HS-27A (cell line): ENCODE data around the gene CD180.
A peak's percentile ranks its signal among the peaks of the same experiment; 100 is the strongest.

ENCODE experiments used
- DNase-seq: peaks from one replicate; pipeline ENCODE4 v3.0.0-alpha.2; 2012; ENCODE audit warnings: low read depth, missing footprints

The CD180 gene

DNA sequence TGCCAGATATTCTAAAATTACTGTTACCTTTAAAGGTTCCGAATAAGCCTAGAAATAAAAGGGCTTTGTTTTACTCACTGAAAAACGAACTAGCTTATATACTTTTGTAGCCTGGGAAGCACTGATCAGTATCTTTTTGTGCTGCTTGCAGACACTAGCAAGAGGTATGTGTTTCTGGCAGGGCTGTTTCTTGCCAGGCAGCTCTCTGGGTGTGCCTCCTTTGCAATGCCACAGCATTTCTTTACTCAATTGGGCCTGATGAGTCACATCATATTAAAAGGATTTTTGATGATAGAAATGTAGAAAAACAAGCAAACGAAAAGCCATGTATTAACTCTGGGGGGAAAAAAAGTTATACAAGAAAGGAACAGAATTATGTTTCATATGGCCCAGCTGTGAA lies 35.6 kb downstream of the CD180 start:
- peak; percentile 9 for DNase-seq

DNA sequence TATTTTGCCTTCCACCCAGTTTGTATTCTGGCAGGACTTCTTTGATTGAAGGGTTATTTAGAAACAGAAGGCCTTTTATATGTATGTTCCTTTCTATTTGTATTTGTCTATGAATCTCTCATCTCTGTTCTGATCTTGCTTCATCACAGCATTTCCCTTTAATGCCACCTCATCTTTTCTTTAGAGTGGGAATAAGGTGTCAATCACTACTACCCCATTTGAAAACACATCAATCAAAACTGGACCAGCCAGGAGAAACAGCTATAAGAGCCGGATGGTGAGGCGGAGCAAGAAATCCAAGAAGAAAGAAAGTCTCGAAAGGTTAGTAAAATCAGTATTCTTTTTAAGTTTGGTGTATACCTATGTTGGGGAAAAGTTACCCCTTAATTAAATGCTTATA lies 36.3 kb downstream of the CD180 start:
- DNase-seq, result no peak

DNA sequence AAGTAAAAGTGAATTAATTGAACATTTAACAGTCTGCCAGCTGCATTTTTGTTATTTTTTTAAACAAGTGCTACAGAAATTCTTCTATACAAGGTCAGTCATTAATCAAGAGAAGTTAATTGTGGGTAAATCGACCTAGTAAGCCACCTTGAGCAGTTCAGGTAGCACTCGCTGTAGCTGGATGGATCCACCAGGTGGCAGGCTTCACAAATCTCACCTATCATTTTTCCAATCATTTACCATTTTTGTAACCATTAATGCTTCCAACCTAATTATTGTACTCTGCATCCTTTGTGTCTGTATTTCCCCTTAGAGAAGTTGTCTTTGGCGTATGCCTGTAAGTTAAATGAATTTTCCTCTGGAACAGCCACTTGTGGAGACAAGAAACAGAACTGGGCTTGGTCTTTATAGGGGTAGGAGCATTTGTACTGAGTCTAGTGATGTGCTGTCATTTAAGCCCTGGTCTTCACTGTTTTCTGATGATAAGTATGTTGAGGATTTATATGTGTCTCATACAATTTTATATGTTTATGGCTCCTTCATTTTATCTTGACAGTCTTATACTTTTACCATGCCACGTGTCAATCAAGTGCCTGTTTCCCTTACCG lies 39.5 kb downstream of the CD180 start:
- DNase-seq, result peak; percentile 8

DNA sequence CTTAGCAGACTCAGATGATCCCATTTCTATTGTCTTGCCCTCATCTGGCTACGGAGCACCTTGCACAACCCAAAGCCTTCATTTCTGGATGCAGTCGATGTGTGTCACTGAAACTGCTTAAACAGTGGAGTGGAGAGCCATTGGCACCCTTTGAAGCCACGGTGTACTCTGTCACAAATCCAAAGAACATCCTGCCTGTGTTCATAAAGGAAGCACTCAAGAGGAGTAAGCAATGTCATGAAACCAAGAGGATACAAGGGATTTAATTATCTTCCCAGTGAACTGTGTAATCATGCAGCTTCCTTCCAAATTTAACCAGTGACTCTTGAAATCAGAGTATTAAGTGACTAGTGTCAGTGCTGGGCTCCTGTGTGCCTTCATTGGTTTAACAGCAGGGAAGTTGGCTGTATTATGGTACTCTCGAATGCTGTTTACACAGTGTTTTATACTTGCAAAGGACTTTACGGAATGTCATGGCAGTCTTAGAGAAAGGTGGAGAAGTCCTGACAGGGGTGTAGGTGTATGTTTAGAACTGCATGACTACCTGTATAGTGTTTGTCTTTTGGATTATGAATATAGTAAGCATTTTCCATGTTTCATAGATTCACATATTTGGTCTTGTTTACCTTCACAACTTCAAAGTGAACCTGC lies 41.9 kb downstream of the CD180 start:
- no peak for DNase-seq

DNA sequence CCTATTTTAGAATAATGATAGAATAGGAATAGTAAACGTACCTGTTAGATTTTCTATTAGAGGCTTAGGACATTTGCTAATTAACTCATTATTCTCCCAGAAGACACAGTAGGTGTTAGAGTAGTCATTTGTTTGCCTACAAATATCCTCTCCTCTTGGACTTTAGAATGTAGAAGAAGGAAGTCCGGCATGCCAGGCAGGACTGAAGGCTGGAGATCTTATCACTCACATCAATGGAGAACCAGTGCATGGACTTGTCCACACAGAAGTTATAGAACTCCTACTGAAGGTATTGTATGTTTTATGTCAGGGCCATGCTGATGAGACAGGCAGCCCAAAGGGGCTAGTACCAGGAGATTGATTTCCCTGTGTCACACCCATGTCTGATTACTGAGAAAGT lies 43.3 kb downstream of the CD180 start:
- no peak for DNase-seq

DNA sequence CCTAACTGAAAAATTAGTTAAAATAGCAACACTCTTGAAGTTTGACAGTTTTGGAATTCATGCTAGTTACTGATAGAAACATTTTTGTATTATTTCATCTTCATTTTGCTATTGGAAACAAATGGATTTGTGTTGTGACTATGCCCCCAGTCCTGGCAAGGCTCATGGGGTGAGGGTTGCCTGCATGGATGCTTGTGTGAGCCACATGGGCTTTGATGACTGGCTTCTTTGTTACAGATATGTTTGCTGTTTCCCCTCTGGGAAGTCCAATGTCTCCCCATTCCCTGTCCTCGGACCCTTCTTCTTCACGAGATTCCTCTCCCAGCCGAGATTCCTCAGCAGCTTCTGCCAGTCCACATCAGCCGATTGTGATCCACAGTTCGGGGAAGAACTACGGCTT lies 44.2 kb downstream of the CD180 start:
- DNase-seq, result no peak

DNA sequence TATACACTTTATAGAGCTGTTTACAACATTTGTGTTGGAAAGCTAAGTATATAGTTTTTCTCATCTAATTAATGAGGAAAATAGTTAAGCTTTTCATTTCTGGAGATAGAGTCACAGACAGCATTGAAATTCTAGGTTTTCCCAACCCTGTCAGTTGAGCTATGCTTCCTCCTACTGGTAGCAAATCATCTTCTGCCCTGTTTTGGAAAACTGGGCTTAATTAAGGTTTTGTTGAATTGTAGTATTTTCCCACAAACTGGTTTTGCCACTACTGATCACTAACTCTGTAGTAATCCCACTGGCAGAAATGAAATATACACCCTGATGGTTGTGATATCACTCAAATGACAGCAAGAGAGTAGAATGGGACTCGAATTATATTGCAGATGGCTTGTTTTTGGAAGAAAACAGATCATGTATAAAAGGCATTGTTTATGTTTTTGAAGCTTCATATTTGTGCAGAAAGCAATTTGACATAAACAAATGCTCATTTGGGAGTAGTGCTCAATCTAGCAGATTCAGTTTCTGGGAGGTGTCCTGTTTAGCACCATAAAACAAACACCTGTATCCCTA lies 46.6 kb downstream of the CD180 start:
- no peak for DNase-seq

DNA sequence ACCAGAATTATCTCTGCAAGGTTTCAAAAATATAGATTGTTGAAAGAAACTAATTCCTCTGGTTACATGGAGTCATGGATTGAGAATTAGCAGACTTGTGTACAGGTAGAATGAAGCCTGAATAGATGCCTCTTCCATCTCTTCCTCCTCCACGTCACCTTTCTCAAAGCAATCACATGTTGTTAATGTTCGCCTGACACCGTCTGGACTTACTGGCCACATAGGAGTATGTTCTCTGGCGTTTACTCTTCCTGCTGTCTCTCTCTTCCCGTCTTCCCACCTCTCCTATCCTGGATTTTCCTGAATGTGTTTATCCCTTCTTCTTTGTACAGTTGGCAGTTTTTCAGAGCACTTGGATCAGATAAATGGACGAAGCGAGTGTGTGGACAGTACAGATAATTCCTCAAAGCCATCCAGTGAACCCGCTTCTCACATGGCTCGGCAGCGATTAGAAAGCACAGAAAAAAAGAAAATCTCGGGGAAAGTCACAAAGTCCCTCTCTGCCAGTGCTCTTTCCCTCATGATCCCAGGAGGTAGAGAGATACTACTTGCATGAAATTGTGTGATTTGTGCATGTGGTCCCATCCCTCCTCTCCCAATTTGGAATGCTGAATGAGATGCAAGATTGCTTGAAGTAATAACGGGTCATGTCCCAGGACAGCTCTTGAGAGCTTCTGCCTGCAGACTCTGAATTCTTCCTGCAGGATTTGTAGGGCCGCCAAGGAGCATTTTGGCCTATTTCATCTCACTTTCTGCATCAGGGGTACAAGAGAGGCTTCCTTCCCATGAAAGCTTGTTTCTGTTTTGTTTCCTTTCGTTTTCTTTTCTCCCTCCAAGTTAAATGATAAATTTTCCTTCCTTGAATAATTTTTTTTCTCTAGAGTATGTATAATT lies 47.3 kb downstream of the CD180 start:
- no peak for DNase-seq

DNA sequence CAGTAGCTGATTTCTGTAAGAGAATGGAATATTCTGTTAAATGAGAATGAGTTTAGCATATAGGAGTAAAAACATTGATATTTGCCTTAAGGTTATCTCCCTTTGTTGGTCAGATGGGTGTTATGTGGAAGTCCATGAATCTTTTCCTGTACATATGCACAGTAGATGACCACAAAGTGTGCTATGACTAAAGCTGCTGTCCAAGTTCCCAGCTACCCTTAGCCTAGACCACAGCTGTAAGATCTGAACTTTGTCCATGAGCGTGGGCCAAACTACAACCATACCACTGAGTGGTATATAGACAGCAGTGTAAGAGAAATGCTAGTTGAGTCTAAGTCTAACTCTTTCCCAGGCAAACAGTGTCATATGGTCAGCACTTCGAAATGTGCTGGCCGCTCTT lies 48.8 kb downstream of the CD180 start:
- no peak for DNase-seq

DNA sequence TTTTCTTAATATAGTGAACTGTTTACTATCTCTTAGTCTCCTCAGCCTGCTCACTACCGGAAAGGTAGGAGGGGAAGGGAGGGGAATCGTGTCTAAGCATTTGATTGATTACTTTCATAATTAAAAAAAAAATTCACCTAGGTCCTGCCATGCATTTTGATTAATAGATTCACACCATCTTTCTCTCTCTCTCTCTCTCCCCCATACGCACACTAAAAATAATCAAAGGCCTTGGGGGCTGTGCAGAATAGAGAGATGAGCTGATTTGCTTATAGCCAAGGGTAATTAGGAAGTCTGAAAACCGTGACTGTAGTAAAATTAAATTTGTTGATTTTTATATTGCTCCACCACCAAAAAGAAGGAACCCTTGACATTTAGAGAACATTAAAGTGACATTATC lies 49.6 kb downstream of the CD180 start:
- DNase-seq, result no peak

DNA sequence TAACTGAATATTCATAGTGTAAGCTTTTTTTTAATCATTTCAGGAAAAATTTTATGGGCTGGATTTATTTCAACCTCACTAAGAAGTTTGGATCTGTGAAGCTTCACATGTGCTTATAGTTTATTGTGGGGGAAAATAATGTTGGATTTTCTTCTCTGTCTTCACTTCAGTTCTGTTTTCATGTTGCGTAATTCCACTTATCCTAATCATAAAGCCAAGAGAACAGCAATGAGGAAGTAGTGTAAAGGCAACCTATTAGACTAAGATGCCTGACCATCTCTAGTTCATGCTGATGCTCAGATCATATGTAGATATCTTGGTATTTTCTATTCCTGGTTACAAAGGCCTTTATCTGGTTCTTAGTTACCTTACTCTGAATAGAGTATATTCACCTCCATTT lies 50.0 kb downstream of the CD180 start:
- DNase-seq, result no peak

DNA sequence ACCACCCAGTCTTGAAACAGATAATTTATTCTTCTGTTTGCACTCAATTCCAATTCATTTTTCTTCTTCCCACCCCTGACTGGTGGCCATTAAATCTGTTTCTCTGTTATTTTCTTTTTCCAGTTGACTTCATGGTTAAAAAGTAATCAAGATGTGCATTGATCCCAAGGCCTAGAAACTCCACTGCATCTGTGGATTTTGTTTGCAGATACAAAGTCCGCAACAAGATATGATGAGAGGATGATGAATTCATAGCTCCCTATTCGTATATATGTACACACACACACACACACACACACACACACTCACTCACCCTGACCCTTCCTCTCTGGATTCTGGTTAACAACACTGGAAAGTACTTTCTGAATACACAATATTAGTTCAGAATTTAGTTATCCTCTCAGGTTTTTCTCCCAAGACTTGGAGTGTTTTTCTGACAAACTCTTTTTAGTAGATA lies 52.4 kb downstream of the CD180 start:
- no peak for DNase-seq

DNA sequence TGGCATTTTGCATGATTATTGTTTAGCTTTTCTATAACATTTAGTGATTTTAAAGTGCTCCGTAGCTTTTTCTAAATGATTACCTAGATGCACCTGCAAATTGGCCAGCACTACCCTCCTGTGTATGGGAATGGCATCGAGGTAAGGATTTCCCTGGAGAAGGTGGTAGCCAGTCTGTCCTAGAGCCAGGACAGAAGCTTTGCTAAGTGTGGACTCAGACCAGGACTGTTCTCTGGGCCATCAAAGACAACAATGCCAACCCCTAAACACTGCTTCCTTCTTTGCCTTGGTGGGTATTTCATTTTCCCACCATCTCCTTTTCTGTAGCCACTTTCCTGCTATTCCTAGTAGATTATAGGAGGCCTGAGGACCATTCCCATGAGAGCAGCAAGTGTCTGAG lies 53.0 kb downstream of the CD180 start:
- no peak for DNase-seq

DNA sequence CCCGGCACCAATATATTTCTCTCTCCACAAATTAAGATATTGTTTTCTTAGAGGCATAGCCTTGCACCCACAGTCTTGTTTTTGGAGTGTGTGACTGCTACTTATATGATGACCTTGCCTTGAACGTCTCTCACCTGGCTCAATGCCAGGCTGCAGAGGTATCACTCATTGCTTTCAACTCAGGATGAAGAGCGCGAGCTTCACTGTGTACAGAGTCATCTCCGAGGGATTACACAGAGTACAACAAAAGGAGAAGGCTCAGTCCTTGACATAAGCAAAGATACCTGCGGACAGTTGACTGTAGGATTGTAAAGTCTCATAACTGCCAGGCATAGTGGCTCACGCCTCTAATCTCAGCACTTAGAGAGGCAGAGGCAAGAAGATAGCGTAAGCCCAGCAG lies 53.8 kb downstream of the CD180 start:
- DNase-seq, result no peak

DNA sequence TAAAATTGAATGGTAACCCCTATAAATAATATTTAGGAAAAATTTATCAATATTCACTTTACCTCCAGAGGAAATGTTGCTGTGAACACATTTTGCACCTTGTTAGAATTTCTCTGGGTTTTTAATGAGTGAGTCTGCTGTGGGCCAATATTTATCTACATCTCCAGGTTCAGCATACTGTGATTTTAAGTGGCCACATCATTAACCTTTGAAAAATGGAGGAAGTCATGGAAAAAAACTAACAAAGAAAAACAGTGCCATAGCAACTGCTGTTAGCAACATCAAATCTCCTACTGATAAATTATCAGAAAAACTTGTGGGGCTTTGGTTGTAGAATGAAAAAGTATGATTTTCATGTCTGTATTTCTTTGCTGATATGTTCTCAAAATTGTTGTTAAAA lies 55.0 kb downstream of the CD180 start:
- no peak for DNase-seq

DNA sequence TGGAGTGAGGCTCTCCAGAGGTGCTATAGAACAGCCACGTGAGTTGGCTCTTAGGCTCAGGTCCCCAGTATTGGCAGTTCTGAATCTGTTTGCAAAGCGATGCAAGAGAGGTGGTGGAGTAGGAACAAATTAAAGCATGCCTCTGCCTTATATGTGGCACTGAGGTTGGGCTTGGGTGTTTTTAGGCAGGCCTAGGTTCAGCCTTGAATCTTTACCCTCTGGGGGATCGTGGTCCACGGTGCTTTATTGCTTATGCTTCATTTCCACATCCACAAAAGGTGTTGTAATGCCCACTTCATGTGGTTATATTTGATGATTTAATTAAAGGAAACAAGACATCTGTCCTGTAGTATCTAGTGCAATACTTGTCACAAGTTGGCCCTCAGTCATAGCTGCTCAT lies 56.2 kb downstream of the CD180 start:
- no peak for DNase-seq

DNA sequence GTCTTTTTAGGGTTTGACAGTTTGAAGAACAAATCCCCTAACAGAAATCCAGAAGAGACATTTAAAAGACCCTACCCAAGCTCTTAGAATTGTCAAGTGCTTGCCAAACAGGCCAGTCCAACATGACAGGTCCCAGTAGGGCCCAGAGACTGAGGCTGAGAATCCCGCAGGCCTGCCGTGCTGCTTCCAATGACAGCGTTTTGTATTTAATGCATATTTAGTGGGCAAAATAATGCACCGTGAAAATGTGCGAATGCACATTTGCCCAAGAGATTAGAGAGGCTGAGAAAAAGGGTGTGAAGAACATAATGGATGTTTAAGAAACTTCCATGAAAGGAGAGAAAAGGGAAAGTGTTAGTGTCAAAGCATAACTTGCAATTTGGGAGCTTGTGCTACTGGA lies 57.6 kb downstream of the CD180 start:
- DNase-seq, result no peak

DNA sequence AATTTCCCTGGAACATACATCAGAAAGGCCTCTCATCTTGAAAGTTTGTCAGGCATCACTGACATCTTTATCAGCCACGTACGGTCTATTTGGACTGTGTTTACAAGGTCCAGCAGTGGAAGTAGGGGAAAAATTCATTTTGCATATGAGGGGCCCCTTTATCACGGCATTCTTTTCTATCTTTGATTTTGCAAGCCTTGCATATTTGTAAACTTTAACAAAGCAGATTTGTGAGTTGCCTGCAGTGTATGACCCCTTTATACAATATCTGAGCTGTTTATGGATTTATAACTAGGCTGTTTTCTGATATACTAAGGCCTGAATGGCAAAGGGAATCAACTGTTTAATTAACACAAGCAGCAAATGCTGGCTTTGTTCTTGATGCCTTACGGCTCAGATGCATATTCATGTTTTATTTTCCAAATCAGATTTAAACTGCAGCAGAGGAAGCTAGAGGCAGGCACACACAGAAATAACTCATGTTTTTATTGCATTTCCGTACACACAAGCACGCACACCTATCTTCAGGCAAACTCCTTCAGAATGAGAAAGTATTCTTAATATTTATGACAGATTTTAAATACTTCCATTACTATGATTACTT lies 61.1 kb downstream of the CD180 start:
- no peak for DNase-seq

DNA sequence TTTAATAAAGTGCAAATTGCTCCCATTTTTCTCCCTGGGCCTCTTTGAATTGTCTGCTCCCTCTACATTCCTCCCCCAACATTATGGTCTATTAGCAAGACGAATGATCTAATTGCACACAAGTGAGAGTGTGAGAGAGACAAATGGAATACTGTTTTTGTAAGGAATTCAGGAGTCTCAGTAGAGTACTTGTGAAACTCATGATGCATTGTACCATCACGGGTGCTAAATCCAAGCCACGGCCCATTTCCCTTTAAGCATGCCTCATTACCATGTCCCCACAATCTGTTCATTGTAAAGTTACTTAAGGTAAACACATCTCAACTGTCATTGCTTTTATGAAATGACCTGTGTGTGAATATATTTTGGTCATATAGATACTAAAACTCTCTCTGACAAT lies 62.8 kb downstream of the CD180 start:
- DNase-seq, result no peak

DNA sequence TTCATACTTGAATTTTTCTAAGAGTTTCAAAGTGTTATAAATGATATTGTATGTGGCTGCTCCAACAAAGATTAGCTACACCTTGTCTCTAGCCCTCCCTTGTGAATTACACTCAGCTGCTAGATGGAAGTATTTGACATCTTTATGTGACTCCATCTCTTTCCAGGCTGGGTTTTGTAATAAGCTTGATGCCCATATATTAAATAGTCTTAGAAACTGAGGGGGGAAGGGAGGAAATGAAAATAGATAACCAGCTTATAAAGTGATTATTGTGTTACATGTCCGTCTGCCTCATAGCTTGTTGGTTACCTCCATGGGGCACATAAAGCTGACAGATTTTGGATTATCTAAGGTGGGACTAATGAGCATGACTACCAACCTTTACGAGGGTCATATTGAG lies 63.4 kb downstream of the CD180 start:
- no peak for DNase-seq

DNA sequence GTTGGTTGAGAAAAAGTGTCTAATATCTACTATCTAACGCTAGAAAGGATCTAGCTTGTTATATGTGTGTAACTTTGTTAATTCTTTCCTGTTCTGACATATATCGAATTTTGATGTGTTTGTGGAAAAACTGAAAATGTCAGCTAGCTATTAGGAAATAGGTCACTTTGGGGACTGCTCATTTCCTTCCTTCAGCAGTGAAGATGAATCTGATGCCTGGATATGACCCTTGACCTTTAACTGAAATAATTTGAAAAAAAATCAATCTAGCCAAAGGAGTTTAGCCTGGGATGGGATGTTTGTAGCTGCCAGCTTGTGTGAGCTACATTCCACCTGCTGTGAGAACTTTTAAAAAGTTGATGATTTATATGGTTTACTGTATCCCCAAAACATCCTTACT lies 66.8 kb downstream of the CD180 start:
- no peak for DNase-seq
